Ishikawa (cell line): ENCODE results near the gene ROBO1.

Experiments
- CREB1 ChIP-seq: IDR thresholded peaks from 2 replicates; pipeline ENCODE4 v1.6.1; 2012; ENCODE audit warnings: low read depth
- EP300 ChIP-seq: IDR thresholded peaks from 2 replicates; pipeline ENCODE4 v1.6.1; 2012; ENCODE audit warnings: borderline replicate concordance
- USF1 ChIP-seq: IDR thresholded peaks from 2 replicates; pipeline ENCODE4 v1.6.1; 2012

- TF ChIP-seq CREB1 (no peak), EP300 (no peak), USF1 (no peak)
Measured at GRCh38 chr3:78990156-78990555, 777.6 kb downstream of the ROBO1 start.
